H9 (cell line): ENCODE data around the gene FGFBP2. TPM values are rescaled to one million over a fixed set of nuclear protein-coding genes. Genes with fewer than 3 reads are reported as not detected.

Experiments
- DNase-seq: peaks from one replicate; pipeline ENCODE4 v3.0.0-alpha.2; 2017
- H2AFZ ChIP-seq: one replicate; pipeline ENCODE4 v1.6.1; 2013; ENCODE audit warnings: mild to moderate bottlenecking, low read length, control low read depth, moderate library complexity
- H2AK5ac ChIP-seq: 2 replicates; pipeline ENCODE4 v1.6.1; 2013; ENCODE audit warnings: low read length, control low read depth, mixed read lengths; ENCODE audit not compliant: insufficient read length
- H2BK120ac ChIP-seq: one replicate; pipeline ENCODE4 v1.6.1; 2013; ENCODE audit warnings: low read depth, mild to moderate bottlenecking, low read length, control low read depth, inconsistent platforms; ENCODE audit not compliant: poor library complexity, severe bottlenecking
- H2BK12ac ChIP-seq: 2 replicates; pipeline ENCODE4 v1.6.1; 2013; ENCODE audit warnings: low read length, control low read depth, mixed read lengths, low read depth; ENCODE audit not compliant: insufficient read length
- H2BK15ac ChIP-seq: 2 replicates; pipeline ENCODE4 v1.6.1; 2013; ENCODE audit warnings: low read depth, low read length, control low read depth
- H2BK20ac ChIP-seq: one replicate; pipeline ENCODE4 v1.6.1; 2013; ENCODE audit warnings: low read depth, mild to moderate bottlenecking, low read length, control low read depth, inconsistent platforms; ENCODE audit not compliant: poor library complexity, severe bottlenecking
- H2BK5ac ChIP-seq: 2 replicates; pipeline ENCODE4 v1.6.1; 2013; ENCODE audit warnings: low read length, control low read depth, mixed read lengths; ENCODE audit not compliant: insufficient read length
- H3K14ac ChIP-seq: 2 replicates; pipeline ENCODE4 v1.6.1; 2013; ENCODE audit warnings: low read length, control low read depth; ENCODE audit not compliant: insufficient read depth
- H3K18ac ChIP-seq: 2 replicates; pipeline ENCODE4 v1.6.1; 2013; ENCODE audit warnings: low read depth, mild to moderate bottlenecking, mixed read lengths, low read length, control low read depth; ENCODE audit not compliant: insufficient read length
- H3K23ac ChIP-seq: 2 replicates; pipeline ENCODE4 v1.6.1; 2013; ENCODE audit warnings: low read length, control low read depth, mixed read lengths, low read depth; ENCODE audit not compliant: insufficient read length
- H3K23me2 ChIP-seq: 2 replicates; pipeline ENCODE4 v1.6.1; 2013; ENCODE audit warnings: low read depth, mild to moderate bottlenecking, mixed read lengths, low read length, control low read depth; ENCODE audit not compliant: insufficient read length, poor library complexity, severe bottlenecking
- H3K27ac ChIP-seq: 2 replicates; pipeline ENCODE4 v1.5.1; 2013; ENCODE audit warnings: low read length, control low read depth, mixed read lengths, low read depth; ENCODE audit not compliant: insufficient read length
- H3K27me3 ChIP-seq: 2 replicates; pipeline ENCODE4 v1.6.1; 2013; ENCODE audit warnings: low read length, control low read depth, inconsistent platforms; ENCODE audit not compliant: insufficient read depth
- H3K4ac ChIP-seq: 2 replicates; pipeline ENCODE4 v1.6.1; 2013; ENCODE audit warnings: low read depth, mild to moderate bottlenecking, control low read depth, inconsistent platforms, low read length, moderate library complexity
- H3K4me1 ChIP-seq: 2 replicates; pipeline ENCODE4 v1.6.1; 2013; ENCODE audit warnings: low read length, control low read depth, inconsistent platforms; ENCODE audit not compliant: insufficient read depth
- H3K4me2 ChIP-seq: 2 replicates; pipeline ENCODE4 v1.6.1; 2013; ENCODE audit warnings: low read length, control low read depth, mixed read lengths; ENCODE audit not compliant: insufficient read length, insufficient read depth
- H3K56ac ChIP-seq: 2 replicates; pipeline ENCODE4 v1.6.1; 2013; ENCODE audit warnings: low read depth, mild to moderate bottlenecking, mixed read lengths, low read length, control low read depth; ENCODE audit not compliant: insufficient read length
- H3K79me1 ChIP-seq: 2 replicates; pipeline ENCODE4 v1.6.1; 2013; ENCODE audit warnings: low read depth, mild to moderate bottlenecking, moderate library complexity, low read length, control low read depth, inconsistent platforms; ENCODE audit not compliant: insufficient read depth, poor library complexity, severe bottlenecking
- H3K79me2 ChIP-seq: 2 replicates; pipeline ENCODE4 v1.6.1; 2013; ENCODE audit warnings: low read length, control low read depth, inconsistent platforms; ENCODE audit not compliant: insufficient read depth
- H3K9ac ChIP-seq: 2 replicates; pipeline ENCODE4 v1.6.1; 2013; ENCODE audit warnings: low read length, control low read depth, mixed read lengths; ENCODE audit not compliant: insufficient read length; ENCODE audit errors: extremely low read depth
- H3K9me3 ChIP-seq: one replicate; pipeline ENCODE4 v1.6.1; 2013; ENCODE audit warnings: low read depth, low read length, inconsistent platforms; ENCODE audit not compliant: control insufficient read depth
- H3T11ph ChIP-seq: one replicate; pipeline ENCODE4 v1.6.1; 2013; ENCODE audit warnings: mild to moderate bottlenecking, low read length, control low read depth, inconsistent platforms
- H4K20me1 ChIP-seq: one replicate; pipeline ENCODE4 v1.6.1; 2013; ENCODE audit not compliant: control insufficient read depth, insufficient read length, insufficient read depth
- H4K5ac ChIP-seq: 2 replicates; pipeline ENCODE4 v1.6.1; 2013; ENCODE audit warnings: low read depth, mild to moderate bottlenecking, mixed read lengths, low read length, control low read depth; ENCODE audit not compliant: insufficient read length
- H4K8ac ChIP-seq: replicated peaks from 2 replicates; pipeline ENCODE4 v1.6.1; 2013; ENCODE audit warnings: low read length, control low read depth, mixed read lengths, low read depth; ENCODE audit not compliant: insufficient read length
- H4K91ac ChIP-seq: 2 replicates; pipeline ENCODE4 v1.6.1; 2013; ENCODE audit warnings: low read depth, mild to moderate bottlenecking, moderate library complexity, mixed read lengths, low read length, control low read depth; ENCODE audit not compliant: insufficient read length
- H3K27ac Mint-ChIP-seq, 3 experiments: 2 replicates in 2 of 3; 3 replicates in 1 of 3; pipeline ENCODE4 v1.8.0; 2020 to 2021; ENCODE audit warnings: mixed read lengths in 3 of 3, mild to moderate bottlenecking in 1 of 3, moderate library complexity in 1 of 3
- H3K27me3 Mint-ChIP-seq: 2 replicates; pipeline ENCODE4 v1.8.0; 2021; ENCODE audit warnings: low read depth, mild to moderate bottlenecking, moderate library complexity, mixed read lengths
- H3K36me3 Mint-ChIP-seq, 3 experiments: 2 replicates in 2 of 3; 3 replicates in 1 of 3; pipeline ENCODE4 v1.8.0; 2020 to 2021; ENCODE audit warnings: low read depth in 3 of 3, mixed read lengths in 3 of 3; ENCODE audit not compliant: insufficient read depth in 1 of 3
- H3K4me1 Mint-ChIP-seq, 2 experiments: 2 replicates each; pipeline ENCODE4 v1.8.0; 2020; ENCODE audit warnings: mixed read lengths in 2 of 2
- H3K4me3 Mint-ChIP-seq, 2 experiments: 2 replicates in 1 of 2; 3 replicates in 1 of 2; pipeline ENCODE4 v1.8.0; 2020 to 2021; ENCODE audit warnings: mild to moderate bottlenecking in 2 of 2, mixed read lengths in 2 of 2, moderate library complexity in 1 of 2
- H3K9me3 Mint-ChIP-seq, 2 experiments: 2 replicates in 1 of 2; 3 replicates in 1 of 2; pipeline ENCODE4 v1.8.0; 2020; ENCODE audit warnings: mild to moderate bottlenecking in 2 of 2, mixed read lengths in 2 of 2, moderate library complexity in 1 of 2
- WGBS: extraction: QIAGEN DNeasy Blood & Tissue Kit; methylation state at CpG from one replicate; pipeline ENCODE4 v1.1.7; 2013; ENCODE audit warnings: missing lambda C conversion rate, low lambda C conversion rate, mixed read lengths; ENCODE audit not compliant: insufficient read length; ENCODE audit errors: extremely low coverage; 5-methylcytosine and 5-hydroxymethylcytosine counted together
- total RNA-seq: library from RNA; stranded (reverse); gene quantifications from 2 replicates; pipeline ENCODE4 v1.2.1, GENCODE V29; 2021
- TF ChIP-seq, protein P1 (sequence below): fragments of 200-600 bp; sonication (generic); conservative IDR thresholded peaks from 3 replicates; pipeline ENCODE4 v1.8.0; 2021; ENCODE audit warnings: antibody characterized with exemption, mild to moderate bottlenecking

Gene FGFBP2
- total RNA-seq, 1 experiment from 2014 or later: not detected

DNA sequence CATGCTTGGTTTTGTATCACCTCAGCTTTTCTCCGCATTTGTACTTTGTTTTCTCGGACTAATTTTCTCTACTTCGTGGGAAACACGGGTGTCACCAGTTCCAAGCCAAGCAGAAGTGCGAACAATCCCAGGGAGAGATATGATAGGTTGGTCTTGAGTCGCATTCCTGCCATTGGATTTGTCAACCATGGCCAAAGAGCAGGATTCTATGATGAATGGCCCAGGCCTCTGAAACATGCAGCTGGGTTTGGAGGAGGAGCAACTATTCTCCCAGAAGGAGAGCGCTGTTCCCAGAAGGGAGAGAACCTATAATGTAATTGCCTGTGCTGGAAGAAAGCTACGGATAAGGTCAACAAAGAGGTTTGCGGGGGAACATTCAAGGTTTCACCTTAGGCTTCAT lies 14.1 kb downstream of the FGFBP2 start:
- H4K20me1 ChIP-seq: no peaks in the 10 kb centered on the region

More for the DNA sequence above, 14.1 kb downstream of the FGFBP2 start:
- no peak overlapping the region for H3K9ac ChIP-seq
- H3K4ac ChIP-seq: no peak overlapping the region
- H3K9me3 ChIP-seq: no peaks in the 10 kb centered on the region
- no peak overlapping the region for H2BK5ac ChIP-seq
- H2BK120ac ChIP-seq: no peak overlapping the region
- H3K79me1 ChIP-seq: no peaks in the 10 kb centered on the region
- H2BK12ac ChIP-seq: no peak overlapping the region
- H3K56ac ChIP-seq: no peak overlapping the region
- TF ChIP-seq, protein P1, sequence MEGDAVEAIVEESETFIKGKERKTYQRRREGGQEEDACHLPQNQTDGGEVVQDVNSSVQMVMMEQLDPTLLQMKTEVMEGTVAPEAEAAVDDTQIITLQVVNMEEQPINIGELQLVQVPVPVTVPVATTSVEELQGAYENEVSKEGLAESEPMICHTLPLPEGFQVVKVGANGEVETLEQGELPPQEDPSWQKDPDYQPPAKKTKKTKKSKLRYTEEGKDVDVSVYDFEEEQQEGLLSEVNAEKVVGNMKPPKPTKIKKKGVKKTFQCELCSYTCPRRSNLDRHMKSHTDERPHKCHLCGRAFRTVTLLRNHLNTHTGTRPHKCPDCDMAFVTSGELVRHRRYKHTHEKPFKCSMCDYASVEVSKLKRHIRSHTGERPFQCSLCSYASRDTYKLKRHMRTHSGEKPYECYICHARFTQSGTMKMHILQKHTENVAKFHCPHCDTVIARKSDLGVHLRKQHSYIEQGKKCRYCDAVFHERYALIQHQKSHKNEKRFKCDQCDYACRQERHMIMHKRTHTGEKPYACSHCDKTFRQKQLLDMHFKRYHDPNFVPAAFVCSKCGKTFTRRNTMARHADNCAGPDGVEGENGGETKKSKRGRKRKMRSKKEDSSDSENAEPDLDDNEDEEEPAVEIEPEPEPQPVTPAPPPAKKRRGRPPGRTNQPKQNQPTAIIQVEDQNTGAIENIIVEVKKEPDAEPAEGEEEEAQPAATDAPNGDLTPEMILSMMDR: no peak
- no peak overlapping the region for H4K91ac ChIP-seq
- no peak overlapping the region for H3T11ph ChIP-seq
- no peak for DNase-seq
- H2AK5ac ChIP-seq: no peak overlapping the region
- H4K5ac ChIP-seq: no peak overlapping the region
- no peaks in the 10 kb centered on the region for H3K79me2 ChIP-seq
- Mint-ChIP-seq H3K4me1 (no peaks in the 10 kb centered on the region), H3K36me3 (peaks cover 0 to 3% (median 0%) of the 10 kb centered on the region in 3 experiments; a peak in 1 of 7 replicates), H3K9me3 (peaks cover 5 to 12% of the 10 kb centered on the region in 2 experiments; a peak in 3 of 5 replicates), H3K4me3 (no peak overlapping the region), H3K27me3 (peaks cover 2% of the 10 kb centered on the region), H3K27ac (no peak overlapping the region)
- H2BK15ac ChIP-seq: no peak overlapping the region
- H3K23me2 ChIP-seq: no peaks in the 10 kb centered on the region
- no peaks in the 10 kb centered on the region for H3K27me3 ChIP-seq
- no peak overlapping the region for H3K27ac ChIP-seq
- no peak overlapping the region for H2BK20ac ChIP-seq
- no peak overlapping the region for H4K8ac ChIP-seq
- no peak overlapping the region for H3K14ac ChIP-seq
- no peak overlapping the region for H3K23ac ChIP-seq
- H3K18ac ChIP-seq: no peak overlapping the region
- H3K4me1 ChIP-seq: no peaks in the 10 kb centered on the region
- no CpG with 5 or more reads among the region's 9 CpGs for WGBS
- H3K4me2 ChIP-seq: no peak overlapping the region
- H2AFZ ChIP-seq: no peak overlapping the region
